GM12872 (cell line): ENCODE data around the gene GLS.

Experiments used
- CTCF ChIP-seq: IDR thresholded peaks from 3 replicates; pipeline ENCODE4 v1.5.1; 2011; ENCODE audit warnings: low read depth, mild to moderate bottlenecking, low read length, moderate library complexity; ENCODE audit not compliant: insufficient read depth

GLS gene

GRCh38 chr2:190858817-190859216 is 21.8 kb upstream of the GLS start:
- TF ChIP-seq CTCF, result no peak

GRCh38 chr2:190859347-190860297 is 21.0 kb upstream of the GLS start:
- no peak for TF ChIP-seq CTCF

- TF ChIP-seq CTCF, result no peak
These were observed 19.5 kb upstream of the GLS start for GRCh38 chr2:190860985-190861680.

GRCh38 chr2:190862571-190862991 is 18.0 kb upstream of the GLS start:
- TF ChIP-seq CTCF, result no peak

GRCh38 chr2:190863946-190864345 is 16.7 kb upstream of the GLS start:
- TF ChIP-seq CTCF, result no peak

- no peak for TF ChIP-seq CTCF
These were observed 16.2 kb upstream of the GLS start for GRCh38 chr2:190864375-190864774.

GRCh38 chr2:190867212-190867611 is 13.4 kb upstream of the GLS start:
- TF ChIP-seq CTCF, result no peak
